Globus pallidus (tissue), 1 donor: ENCODE measurements around the gene CEP43.
A peak's percentile ranks its signal among the peaks of the same experiment; 100 is the strongest.
"Not testable (repeated sequence)": the region's sequence is repeated elsewhere in the genome, so short reads cannot be mapped to it uniquely, and the experiment has no call there.

ENCODE experiments used
- DNase-seq: peaks from one replicate; pipeline ENCODE4 v3.0.0-alpha.2; 2015; ENCODE audit warnings: low spot score

The CEP43 gene

DNA sequence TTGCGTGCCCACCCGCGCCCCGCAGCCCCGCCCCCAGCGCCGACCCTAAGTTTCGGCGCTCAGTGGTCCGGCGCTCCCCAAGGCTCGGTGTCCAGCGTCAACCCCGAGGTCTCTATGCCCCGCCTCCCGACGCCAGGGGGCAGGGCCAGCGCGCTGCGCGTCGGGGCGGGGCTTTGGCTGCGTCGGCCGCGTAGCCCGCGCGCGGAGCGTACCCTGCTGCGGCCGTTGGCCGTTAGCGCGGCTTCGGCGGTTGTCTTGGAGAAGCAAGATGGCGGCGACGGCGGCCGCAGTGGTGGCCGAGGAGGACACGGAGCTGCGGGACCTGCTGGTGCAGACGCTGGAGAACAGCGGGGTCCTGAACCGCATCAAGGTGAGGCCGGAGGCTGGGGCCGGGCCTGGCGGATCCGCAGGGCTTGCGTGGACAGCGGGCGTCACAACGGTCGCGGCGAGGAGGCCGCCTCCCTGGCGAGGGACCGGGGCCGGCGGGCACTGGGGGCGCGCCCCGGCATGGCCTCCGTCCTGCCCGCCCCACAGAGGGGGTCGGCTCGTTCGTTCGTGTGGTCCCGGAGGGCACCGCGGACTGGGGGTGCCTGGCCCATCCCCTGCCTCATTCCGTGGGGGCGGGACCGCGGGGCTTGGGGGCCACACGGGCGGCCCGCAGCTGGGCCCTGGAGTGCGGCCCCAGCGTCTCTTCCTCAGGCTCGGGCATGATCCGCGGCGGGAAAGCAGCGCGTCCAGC lies at the start of gene CEP43:
CEP43 (plus strand) TSS at position 253 of the 739 bp plus-strand sequence; CDS start at position 269, 16 bp downstream.
- peak; percentile 95 for DNase-seq

- no peak for DNase-seq
Measured at GRCh38 chr6:166949528-166950442, 49.4 kb upstream of the CEP43 start.

DNA sequence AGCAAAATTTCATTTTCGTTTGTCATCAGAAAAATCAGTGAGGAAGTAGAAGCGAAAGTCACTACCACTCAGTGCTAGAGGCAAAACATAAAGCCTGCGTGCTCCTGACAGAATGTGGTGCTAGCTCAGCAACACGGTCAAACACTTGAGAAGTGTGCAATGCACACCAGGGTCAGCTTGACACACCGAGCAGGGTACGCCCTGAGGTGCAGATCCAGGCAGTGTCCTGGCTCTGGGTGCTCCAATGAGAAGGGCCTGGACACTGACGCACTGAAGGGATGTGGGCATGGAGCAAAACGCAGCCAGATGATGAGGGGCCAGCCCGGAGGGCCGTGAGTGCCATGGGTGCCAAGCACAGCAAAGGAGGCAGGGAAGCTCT lies 48.8 kb upstream of the CEP43 start:
- no peak for DNase-seq

- DNase-seq, result not testable (repeated sequence)
Measured at GRCh38 chr6:166950892-166951669, 48.1 kb upstream of the CEP43 start.

- DNase-seq, result no peak
Measured at GRCh38 chr6:166951670-166952060, 47.5 kb upstream of the CEP43 start.

DNA sequence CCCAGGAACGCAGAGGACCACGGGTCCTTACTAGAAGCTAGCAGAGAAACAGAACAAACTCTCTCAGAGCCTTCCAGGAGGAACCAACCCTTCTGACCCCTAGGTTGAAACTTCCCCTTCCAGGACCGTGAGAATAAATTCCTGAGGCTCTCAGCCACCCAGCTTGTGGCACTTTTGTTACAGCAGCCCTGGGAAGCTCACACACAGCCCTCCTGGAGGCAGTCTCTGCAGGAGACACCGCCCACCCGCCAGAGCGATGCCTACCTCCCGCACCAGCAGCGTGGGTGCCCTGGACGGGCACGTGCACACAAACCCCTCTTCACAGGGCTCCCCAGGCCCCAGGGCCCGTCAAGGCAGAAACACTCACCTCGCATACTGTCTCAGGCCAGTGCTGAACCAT lies 47.1 kb upstream of the CEP43 start:
- no peak for DNase-seq

DNA sequence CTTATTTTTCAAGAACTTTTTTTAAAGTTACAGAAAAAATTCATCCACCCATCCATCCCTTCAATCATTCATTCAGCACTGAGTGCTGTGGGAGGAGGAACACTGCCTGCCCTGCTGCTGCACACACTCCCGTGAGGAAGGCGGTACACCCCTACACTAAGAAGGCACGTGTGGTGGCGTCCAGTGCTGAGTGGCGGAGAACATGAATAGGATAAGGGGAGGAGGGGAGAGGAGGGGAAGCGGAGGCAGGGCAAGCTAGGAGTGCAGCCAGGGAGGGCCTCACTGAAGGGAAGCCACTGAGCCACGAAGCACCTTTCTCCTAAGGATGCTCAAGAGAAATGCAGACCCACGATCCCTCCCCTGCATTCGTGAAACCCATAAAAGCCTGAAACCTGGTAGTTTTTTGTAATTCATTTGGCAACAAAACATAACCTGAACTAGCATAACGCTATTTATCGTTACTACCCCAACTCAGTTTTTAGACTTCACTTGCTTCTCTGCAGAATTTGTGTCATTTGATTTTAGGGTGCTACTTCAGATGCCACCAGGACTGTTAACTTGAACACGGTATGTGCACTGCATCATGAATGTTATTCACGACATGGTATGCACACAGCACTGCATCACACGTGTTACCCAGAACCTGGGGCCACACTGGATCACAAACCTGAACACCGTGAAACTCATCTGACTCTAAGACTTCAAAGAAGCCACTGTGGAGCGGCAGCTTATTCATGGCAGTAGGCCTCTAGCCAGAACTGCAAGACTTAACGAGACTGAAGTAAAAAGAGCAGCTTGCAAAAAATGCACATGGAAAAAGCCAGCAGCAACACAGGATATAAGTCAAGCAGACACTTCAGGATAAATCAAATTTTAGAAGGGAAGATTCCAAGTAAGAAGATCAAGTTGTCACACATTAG lies 46.4 kb upstream of the CEP43 start:
- no peak for DNase-seq

- DNase-seq, result no peak
Measured at GRCh38 chr6:166954118-166954713, 45.0 kb upstream of the CEP43 start.

DNA sequence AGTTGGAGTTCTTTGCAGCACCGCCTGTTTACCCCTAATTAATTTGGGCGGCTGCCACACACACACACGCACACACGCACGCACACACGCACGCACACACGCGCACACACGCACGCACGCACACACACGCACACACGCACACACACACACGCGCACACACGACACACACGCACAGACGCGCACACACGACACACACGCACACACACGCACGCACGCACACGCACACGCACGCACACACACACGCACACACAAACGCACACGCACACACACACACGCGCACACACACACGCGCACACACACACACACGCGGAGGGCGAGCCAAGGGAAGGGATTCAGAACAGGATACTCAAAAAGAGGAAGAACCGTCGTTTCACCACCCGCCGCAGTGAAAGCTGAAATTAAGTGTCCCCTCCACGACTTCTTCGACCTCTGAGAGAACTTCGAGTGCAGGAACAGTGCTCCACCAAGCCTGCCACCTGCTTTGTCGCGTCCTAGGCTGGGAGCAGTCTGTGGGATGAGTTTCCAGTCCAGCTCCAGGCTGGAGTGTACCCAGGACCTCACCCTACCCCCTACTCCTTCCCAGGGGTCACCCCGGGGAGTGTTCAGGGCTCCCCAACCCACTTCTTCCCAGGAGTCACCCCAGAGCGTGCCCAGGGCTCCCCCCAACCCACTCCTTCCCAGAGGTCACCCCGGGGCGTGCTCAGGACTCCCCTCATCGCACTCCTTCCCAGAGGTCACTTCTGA lies 43.9 kb upstream of the CEP43 start:
- no peak for DNase-seq

DNA sequence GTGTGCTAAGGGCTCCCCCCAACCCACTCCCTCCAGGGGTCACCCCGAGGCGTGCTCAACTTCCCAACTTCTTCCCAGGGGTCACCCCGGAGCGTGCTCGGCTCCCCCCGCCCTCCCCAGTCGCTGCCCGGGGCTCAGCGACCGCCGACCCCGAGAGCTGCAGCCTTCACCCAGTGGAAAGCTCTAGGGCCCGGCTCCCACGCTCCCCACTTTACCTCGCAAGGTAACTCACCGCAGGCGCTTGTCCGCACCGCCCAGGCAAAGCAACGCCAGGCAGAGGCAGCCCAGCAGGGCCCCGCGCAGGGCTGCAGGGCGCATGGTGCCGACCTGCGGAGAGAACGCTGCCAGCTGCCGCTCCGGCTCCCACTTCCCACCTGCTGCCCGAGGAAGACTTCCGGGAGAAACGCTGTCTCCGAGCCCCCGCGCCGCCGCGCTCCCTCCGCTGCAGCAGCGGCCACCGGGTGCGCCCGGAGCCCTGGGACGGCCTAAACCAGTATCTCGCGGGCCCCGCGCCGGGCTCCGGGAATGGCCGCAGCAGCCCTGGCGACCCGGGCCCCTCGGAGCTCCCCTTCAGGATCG lies 43.2 kb upstream of the CEP43 start:
- no peak for DNase-seq

- peak; percentile 82 for DNase-seq
Measured at GRCh38 chr6:166956444-166957086, 42.6 kb upstream of the CEP43 start, which contains the start of gene RNASET2. Gene RNASET2 (minus strand): TSS chr6:166956550. CDS start chr6:166956182, 368 bp downstream.

DNA sequence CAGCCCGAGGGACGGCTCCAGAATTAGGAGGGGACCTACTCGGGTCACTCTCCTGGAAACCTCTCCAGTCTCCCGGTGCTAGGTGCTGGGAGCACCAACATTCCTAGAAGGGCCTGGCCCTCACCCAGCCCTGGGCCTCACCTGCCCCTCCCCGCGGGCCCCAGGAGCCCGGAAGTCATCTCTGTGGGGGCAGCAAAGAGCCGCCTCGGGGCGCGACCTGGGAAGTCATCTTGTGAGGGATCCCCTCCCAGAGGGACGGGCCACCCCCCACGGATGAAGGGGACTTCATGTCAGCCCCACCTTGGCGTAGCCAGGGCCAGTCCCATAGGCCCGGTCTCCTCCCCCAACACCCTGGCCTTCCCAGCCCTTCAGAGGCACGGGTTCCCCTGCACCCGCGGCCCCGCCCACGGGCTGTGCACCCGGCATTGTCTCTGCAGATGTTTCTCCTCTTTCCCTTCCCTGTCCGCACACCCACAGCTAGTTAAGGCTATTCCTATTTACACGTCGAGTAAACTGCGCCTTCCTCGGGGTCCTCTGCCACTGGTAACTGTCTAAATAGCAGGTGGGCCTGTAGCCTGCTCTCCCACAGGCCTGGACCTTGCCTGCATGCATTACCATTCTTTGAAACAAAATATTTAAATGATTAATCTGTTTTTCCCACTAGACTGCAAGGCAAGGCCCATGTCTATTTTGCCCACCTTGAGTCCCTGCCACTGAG lies 42.0 kb upstream of the CEP43 start:
- DNase-seq, result peak; percentile 42

GRCh38 chr6:166957805-166958076 lies 41.5 kb upstream of the CEP43 start:
- DNase-seq, result no peak

GRCh38 chr6:166958926-166959861 lies 40.0 kb upstream of the CEP43 start:
- DNase-seq, result peak; percentile 56

GRCh38 chr6:166959911-166960608 lies 39.1 kb upstream of the CEP43 start:
- no peak for DNase-seq

DNA sequence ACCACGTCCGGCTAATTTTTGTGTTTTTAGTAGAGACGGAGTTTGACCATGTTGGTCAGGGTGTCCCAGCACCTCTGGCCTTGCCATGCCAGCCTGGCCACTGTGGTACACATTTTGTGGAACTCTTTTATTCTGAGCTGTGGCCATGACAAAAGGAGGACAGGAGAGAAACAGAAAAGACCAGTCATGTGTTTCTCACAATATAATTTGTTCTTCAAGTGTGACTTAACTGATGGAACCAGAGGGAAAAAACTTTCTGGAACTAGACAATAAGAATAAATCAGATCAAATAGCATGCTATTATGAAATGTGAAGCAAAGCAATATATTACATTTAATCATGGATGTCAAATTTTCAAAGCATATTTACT lies 38.6 kb upstream of the CEP43 start:
- no peak for DNase-seq

GRCh38 chr6:166966268-166966667 lies 32.9 kb upstream of the CEP43 start:
- DNase-seq, result no peak
